ENCODE data around the gene FAM20B.

DNA sequence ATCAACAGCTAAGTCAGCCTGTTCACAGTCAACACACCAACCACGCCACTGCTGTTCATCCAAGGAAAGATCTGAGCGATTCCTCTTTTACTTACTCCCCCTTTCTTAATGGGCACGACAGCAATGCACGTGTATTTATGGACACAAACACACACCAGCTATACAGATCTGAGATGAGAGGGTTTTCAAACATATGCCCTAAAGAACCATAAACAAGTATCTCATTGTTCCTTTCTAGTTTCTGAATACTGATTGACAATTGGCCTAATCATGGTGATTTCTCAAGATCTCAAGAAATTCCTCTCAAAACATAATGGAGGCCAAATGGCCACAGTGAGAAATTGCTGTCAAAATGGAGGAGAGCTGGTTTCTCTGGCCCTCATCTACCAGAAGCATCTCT, 74.2 kb downstream of the FAM20B start:
- no peak for TF ChIP-seq POLR2A (IDR thresholded peaks at IDR 0.05)
- no peak for TF ChIP-seq EP300 (IDR thresholded peaks at IDR 0.05)
